Common myeloid progenitor, CD34-positive (primary cell): ENCODE data around the gene FAM163B.

Experiments used
- CTCF ChIA-PET: fragments of 350-600 bp; sonication (Branson Sonifier 250); formaldehyde crosslinking; loops from one replicate; lab custom pipeline; 2021; ENCODE audit warnings: antibody characterized with exemption; lab: Charles Lee
- POLR2A ChIA-PET: fragments of 350-600 bp; sonication (Branson Sonifier 250); formaldehyde crosslinking; loops from one replicate; lab custom pipeline; 2021; ENCODE audit warnings: antibody characterized with exemption; lab: Charles Lee
- DNase-seq, 3 donors: peaks; one replicate each; pipeline versions ENCODE4 v3.0.0 to v3.0.0-alpha.2; 2013
- H3K27ac ChIP-seq, 2 experiments: 1 replicate in 1 of 2; 2 replicates in 1 of 2; pipeline ENCODE4 v1.7.0; 2013; ENCODE audit warnings: inconsistent platforms in 2 of 2, low read length in 2 of 2, mild to moderate bottlenecking in 2 of 2, low read depth in 1 of 2, moderate library complexity in 1 of 2; ENCODE audit not compliant: severe bottlenecking in 2 of 2, insufficient read depth in 1 of 2, poor library complexity in 1 of 2
- H3K27me3 ChIP-seq, 5 experiments: replicated peaks in 2 of 5; 1 replicate in 3 of 5; 2 replicates in 2 of 5; pipeline versions ENCODE4 v1.6.1 to v1.7.0; 2013; ENCODE audit warnings: low read length in 4 of 5, mild to moderate bottlenecking in 2 of 5, moderate library complexity in 2 of 5, inconsistent platforms in 1 of 5; ENCODE audit not compliant: insufficient read depth in 5 of 5, control insufficient read depth in 4 of 5
- H3K36me3 ChIP-seq, 4 experiments: 1 replicate in 2 of 4; 2 replicates in 2 of 4; pipeline versions ENCODE4 v1.6.1 to v1.7.0; 2013; ENCODE audit warnings: low read length in 3 of 4, control low read depth in 1 of 4, mild to moderate bottlenecking in 1 of 4; ENCODE audit not compliant: control insufficient read depth in 4 of 4, insufficient read depth in 4 of 4
- H3K4me1 ChIP-seq, 4 experiments: 1 replicate in 3 of 4; 2 replicates in 1 of 4; pipeline versions ENCODE4 v1.6.1 to v1.7.1; 2013; ENCODE audit warnings: low read length in 3 of 4, mild to moderate bottlenecking in 3 of 4, control low read depth in 1 of 4, inconsistent platforms in 1 of 4, moderate library complexity in 1 of 4; ENCODE audit not compliant: control insufficient read depth in 4 of 4, insufficient read depth in 4 of 4; ENCODE audit errors: control extremely low read depth in 1 of 4
- H3K4me3 ChIP-seq, 7 experiments: 1 replicate in 4 of 7; 2 replicates in 3 of 7; pipeline versions ENCODE4 v1.5.1 to v1.7.0; 2013; ENCODE audit warnings: mild to moderate bottlenecking in 7 of 7, low read length in 6 of 7, moderate library complexity in 6 of 7, inconsistent platforms in 2 of 7, low read depth in 2 of 7, control low read depth in 1 of 7; ENCODE audit not compliant: insufficient read depth in 4 of 7, control insufficient read depth in 1 of 7; ENCODE audit errors: extremely low read depth in 1 of 7
- H3K9me3 ChIP-seq, 5 experiments: 1 replicate in 4 of 5; 2 replicates in 1 of 5; pipeline versions ENCODE4 v1.6.1 to v1.7.1; 2013; ENCODE audit warnings: low read length in 4 of 5, mild to moderate bottlenecking in 2 of 5, inconsistent platforms in 1 of 5, low read depth in 1 of 5, moderate library complexity in 1 of 5; ENCODE audit not compliant: control insufficient read depth in 4 of 5, insufficient read depth in 2 of 5; ENCODE audit errors: control extremely low read depth in 1 of 5
- WGBS: methylation state at CpG from one replicate; pipeline ENCODE4 v1.1.5; 2013; ENCODE audit not compliant: insufficient coverage; 5-methylcytosine and 5-hydroxymethylcytosine counted together

Gene FAM163B

GRCh38 chr9:133639613-133640012 is 30.4 kb upstream of the FAM163B start:
- no peaks in the 10 kb centered on the region for H3K36me3 ChIP-seq
- no peak overlapping the region for H3K27ac ChIP-seq
- WGBS, result 95% methylated on average over 8 of the region's 8 CpGs
- H3K27me3 ChIP-seq, result peaks cover 0 to 9% (median 0%) of the 10 kb centered on the region in 5 experiments
- no peak for DNase-seq
- H3K4me1 ChIP-seq, result peaks cover 0 to 4% (median 1%) of the 10 kb centered on the region in 4 experiments
- H3K4me3 ChIP-seq, result no peak overlapping the region
- POLR2A ChIA-PET, result no interaction called here
- H3K9me3 ChIP-seq, result no peaks in the 10 kb centered on the region
- CTCF ChIA-PET, result no interaction called here

GRCh38 chr9:133638711-133639110 is 29.5 kb upstream of the FAM163B start:
- Histone ChIP-seq H3K27ac (no peak overlapping the region), H3K36me3 (no peaks in the 10 kb centered on the region), H3K27me3 (peaks cover 0 to 12% (median 0%) of the 10 kb centered on the region in 5 experiments), H3K4me1 (peaks cover 0 to 9% (median 5%) of the 10 kb centered on the region in 4 experiments), H3K4me3 (no peak overlapping the region), H3K9me3 (no peaks in the 10 kb centered on the region)
- CTCF ChIA-PET, result no interaction called here
- 71% methylated on average over 8 of the region's 8 CpGs for WGBS
- POLR2A ChIA-PET, result no interaction called here
- no peak for DNase-seq

GRCh38 chr9:133638076-133638475 is 28.9 kb upstream of the FAM163B start:
- DNase-seq, result no peak
- WGBS, result 83% methylated on average over 7 of the region's 8 CpGs

GRCh38 chr9:133637451-133638055 is 28.4 kb upstream of the FAM163B start:
- ChIA-PET CTCF (interaction anchor here (0.9 kb wide), 1 partner anchor 22 kb away, joined by 3 read pairs; no protein-coding TSS in a partner anchor), POLR2A (no interaction called here)
- Histone ChIP-seq H3K27me3 (peaks cover 0 to 12% (median 2%) of the 10 kb centered on the region in 5 experiments), H3K36me3 (no peaks in the 10 kb centered on the region), H3K4me3 (no peak overlapping the region), H3K9me3 (no peaks in the 10 kb centered on the region), H3K27ac (no peak overlapping the region), H3K4me1 (peaks cover 0 to 10% (median 5%) of the 10 kb centered on the region in 4 experiments)
- no peak for DNase-seq
- 76% methylated on average over 12 of the region's 12 CpGs for WGBS

More at GRCh38 chr9:133638076-133638475, 28.9 kb upstream of the FAM163B start:
- Histone ChIP-seq H3K27me3 (peaks cover 0 to 12% (median 2%) of the 10 kb centered on the region in 5 experiments), H3K27ac (no peak overlapping the region), H3K4me3 (no peak overlapping the region), H3K4me1 (peaks cover 0 to 10% (median 6%) of the 10 kb centered on the region in 4 experiments), H3K9me3 (no peaks in the 10 kb centered on the region), H3K36me3 (no peaks in the 10 kb centered on the region)
- ChIA-PET CTCF (interaction anchor here (0.9 kb wide), 1 partner anchor 21 kb away, joined by 3 read pairs; no protein-coding TSS in a partner anchor), POLR2A (no interaction called here)

GRCh38 chr9:133636902-133637301 is 27.7 kb upstream of the FAM163B start:
- CTCF ChIA-PET, result interaction anchor here (0.9 kb wide), 1 partner anchor 22 kb away, joined by 3 read pairs; no protein-coding TSS in a partner anchor
- Histone ChIP-seq H3K4me3 (no peak overlapping the region), H3K27ac (no peak overlapping the region), H3K27me3 (peaks cover 0 to 12% (median 2%) of the 10 kb centered on the region in 5 experiments), H3K9me3 (no peaks in the 10 kb centered on the region), H3K36me3 (no peaks in the 10 kb centered on the region), H3K4me1 (peaks cover 0 to 10% (median 5%) of the 10 kb centered on the region in 4 experiments)
- 97% methylated on average over 10 of the region's 12 CpGs for WGBS
- POLR2A ChIA-PET, result no interaction called here
- no peak for DNase-seq

- CTCF ChIA-PET, result interaction anchor here (1.0 kb wide), 1 partner anchor 65 kb away, joined by 3 read pairs; no protein-coding TSS in a partner anchor
- 96% methylated on average over 20 of the region's 24 CpGs for WGBS
- H3K27me3 ChIP-seq, result peaks cover 0 to 12% (median 2%) of the 10 kb centered on the region in 5 experiments
These were observed 26.6 kb upstream of the FAM163B start, which contains the start of gene DBH for GRCh38 chr9:133635533-133636531. DBH (plus strand) TSS chr9:133636363; CDS start chr9:133636372, 9 bp downstream.

More at GRCh38 chr9:133635533-133636531, 26.6 kb upstream of the FAM163B start, which contains the start of gene DBH:
- H3K27ac ChIP-seq, result no peak within 1 kb of the TSS
- peaks cover 0 to 10% (median 5%) of the 10 kb centered on the region in 4 experiments for H3K4me1 ChIP-seq
- H3K9me3 ChIP-seq, result no peaks in the 10 kb centered on the region
- DNase-seq, result no peak
- H3K4me3 ChIP-seq, result no peak within 1 kb of the TSS
- POLR2A ChIA-PET, result interaction anchor here (0.6 kb wide), 1 partner anchor 87 kb away, joined by 3 read pairs; no protein-coding TSS in a partner anchor
- no peaks in the 10 kb centered on the region for H3K36me3 ChIP-seq
